ENCODE results near the gene GNA15.

GNA15 gene

DNA sequence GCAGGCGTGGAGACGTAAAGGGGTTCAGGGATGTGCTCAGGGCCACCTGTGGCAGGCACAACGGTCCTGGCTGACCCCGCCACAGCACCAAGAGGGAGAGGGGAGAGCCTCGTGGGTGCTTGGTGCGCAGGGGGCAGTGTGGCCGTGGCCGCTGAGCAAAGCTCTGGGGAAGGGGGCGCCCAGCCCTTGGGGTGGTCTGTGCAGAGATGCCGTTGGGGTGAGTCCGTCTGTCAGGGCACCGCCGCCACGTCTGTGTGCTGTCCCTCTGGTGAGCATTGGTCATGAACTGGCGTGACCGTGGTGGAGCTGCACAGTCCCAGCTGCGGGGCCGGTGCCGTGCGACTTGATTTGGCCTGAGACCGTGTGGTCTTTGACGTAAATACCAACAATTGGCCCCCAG is 26.3 kb upstream of the GNA15 start:
- Histone ChIP-seq H3K27ac (replicated peaks) (no peak overlapping the region), H3K27me3 (ENCODE audit: insufficient read depth, poor library complexity, severe bottlenecking) (no peaks in the 10 kb centered on the region)

DNA sequence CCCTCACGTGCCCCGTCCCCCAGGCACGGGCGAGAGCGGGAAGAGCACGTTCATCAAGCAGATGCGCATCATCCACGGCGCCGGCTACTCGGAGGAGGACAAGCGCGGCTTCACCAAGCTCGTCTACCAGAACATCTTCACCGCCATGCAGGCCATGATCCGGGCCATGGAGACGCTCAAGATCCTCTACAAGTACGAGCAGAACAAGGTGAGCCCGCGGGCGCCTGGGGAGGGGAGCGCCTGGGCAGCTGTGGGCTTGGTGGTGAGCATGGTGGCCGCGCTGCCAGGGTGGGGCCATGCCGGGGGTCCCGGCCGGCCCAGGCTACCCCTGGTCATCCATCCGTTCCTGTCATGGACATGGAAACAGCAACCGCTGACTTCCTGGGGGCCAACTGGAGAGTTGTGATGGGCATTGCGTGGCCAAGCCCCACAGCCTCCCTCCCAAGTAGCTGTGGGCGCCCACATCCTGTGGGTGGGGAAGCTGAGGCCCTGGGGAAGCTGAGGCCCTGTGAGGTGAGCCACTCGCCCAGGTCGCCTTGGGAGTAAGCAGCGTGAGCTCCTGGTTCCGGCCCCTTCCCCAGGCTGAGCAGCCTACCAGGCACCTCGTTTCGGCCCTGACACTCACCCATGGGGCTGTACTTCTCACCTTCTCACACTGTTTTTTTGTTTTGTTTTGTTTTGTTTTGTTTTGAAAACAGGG is 25.6 kb upstream of the GNA15 start:
- H3K27me3 ChIP-seq (ENCODE audit: insufficient read depth, poor library complexity, severe bottlenecking), result no peaks in the 10 kb centered on the region
- no peak overlapping the region for H3K4me3 ChIP-seq (replicated peaks; ENCODE audit: insufficient read depth, low read length)
- H3K27ac ChIP-seq (replicated peaks), result no peak overlapping the region
- DNase-seq (ENCODE audit: low read depth in 1 of 2, low spot score in 1 of 2), result no peak
- TF ChIP-seq GABPA (IDR thresholded peaks at IDR 0.05; ENCODE audit: low read depth) (no peak), SPI1 (IDR thresholded peaks at IDR 0.05; ENCODE audit: borderline replicate concordance, low read depth) (no peak)

More for the DNA sequence above, 26.3 kb upstream of the GNA15 start:
- H3K4me3 ChIP-seq (replicated peaks; ENCODE audit: insufficient read depth, low read length), result no peak overlapping the region
- DNase-seq (ENCODE audit: low read depth in 1 of 2, low spot score in 1 of 2), result no peak
- TF ChIP-seq, protein P1, sequence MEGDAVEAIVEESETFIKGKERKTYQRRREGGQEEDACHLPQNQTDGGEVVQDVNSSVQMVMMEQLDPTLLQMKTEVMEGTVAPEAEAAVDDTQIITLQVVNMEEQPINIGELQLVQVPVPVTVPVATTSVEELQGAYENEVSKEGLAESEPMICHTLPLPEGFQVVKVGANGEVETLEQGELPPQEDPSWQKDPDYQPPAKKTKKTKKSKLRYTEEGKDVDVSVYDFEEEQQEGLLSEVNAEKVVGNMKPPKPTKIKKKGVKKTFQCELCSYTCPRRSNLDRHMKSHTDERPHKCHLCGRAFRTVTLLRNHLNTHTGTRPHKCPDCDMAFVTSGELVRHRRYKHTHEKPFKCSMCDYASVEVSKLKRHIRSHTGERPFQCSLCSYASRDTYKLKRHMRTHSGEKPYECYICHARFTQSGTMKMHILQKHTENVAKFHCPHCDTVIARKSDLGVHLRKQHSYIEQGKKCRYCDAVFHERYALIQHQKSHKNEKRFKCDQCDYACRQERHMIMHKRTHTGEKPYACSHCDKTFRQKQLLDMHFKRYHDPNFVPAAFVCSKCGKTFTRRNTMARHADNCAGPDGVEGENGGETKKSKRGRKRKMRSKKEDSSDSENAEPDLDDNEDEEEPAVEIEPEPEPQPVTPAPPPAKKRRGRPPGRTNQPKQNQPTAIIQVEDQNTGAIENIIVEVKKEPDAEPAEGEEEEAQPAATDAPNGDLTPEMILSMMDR (IDR thresholded peaks at IDR 0.05; ENCODE audit: insufficient read depth, low read length), result no peak
- TF ChIP-seq GABPA (IDR thresholded peaks at IDR 0.05; ENCODE audit: low read depth) (no peak), POLR2AphosphoS5 (IDR thresholded peaks at IDR 0.05; ENCODE audit: low read depth) (no peak)

DNA sequence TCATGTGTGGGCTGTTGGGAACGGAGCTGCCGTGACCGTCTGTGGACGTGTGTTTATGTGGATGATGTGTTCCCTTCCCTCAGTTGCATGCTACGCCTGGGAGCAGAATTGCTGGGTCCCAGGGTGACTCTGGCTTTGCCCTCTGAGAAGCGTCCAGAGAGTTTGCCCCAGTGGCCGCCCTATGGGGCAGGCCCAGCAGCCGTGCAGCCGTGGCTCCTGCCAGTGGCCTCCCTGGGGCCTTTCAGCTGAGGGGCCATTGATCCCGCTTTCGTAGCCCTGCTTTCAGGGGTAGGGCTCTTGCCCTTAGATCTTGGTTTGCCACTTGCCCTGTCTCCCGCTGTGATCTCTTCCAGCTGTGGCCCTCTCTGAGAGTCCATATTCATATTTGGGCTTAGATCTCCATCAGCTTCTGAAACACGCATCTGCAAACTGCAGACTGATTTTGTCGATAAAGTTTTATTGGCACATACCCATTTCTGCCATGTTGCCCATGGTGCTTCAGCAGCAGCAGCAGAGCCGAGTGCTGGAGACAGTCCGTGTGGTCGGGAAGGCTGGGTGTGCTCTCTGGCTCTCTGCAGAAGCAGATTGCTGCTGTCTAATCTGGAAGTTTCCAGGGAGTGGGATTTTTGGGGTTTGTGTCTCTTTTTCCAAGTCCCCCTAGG is 24.1 kb upstream of the GNA15 start:
- H3K27ac ChIP-seq (replicated peaks), result no peak overlapping the region
- DNase-seq (ENCODE audit: low read depth in 1 of 2, low spot score in 1 of 2), result no peak
- H3K27me3 ChIP-seq (ENCODE audit: insufficient read depth, poor library complexity, severe bottlenecking), result no peaks in the 10 kb centered on the region
- no peak overlapping the region for H3K4me3 ChIP-seq (replicated peaks; ENCODE audit: insufficient read depth, low read length)
- TF ChIP-seq GABPA (IDR thresholded peaks at IDR 0.05; ENCODE audit: low read depth) (no peak), POLR2AphosphoS5 (IDR thresholded peaks at IDR 0.05; ENCODE audit: low read depth) (no peak), SPI1 (IDR thresholded peaks at IDR 0.05; ENCODE audit: borderline replicate concordance, low read depth) (no peak)
- TF ChIP-seq, protein P2, sequence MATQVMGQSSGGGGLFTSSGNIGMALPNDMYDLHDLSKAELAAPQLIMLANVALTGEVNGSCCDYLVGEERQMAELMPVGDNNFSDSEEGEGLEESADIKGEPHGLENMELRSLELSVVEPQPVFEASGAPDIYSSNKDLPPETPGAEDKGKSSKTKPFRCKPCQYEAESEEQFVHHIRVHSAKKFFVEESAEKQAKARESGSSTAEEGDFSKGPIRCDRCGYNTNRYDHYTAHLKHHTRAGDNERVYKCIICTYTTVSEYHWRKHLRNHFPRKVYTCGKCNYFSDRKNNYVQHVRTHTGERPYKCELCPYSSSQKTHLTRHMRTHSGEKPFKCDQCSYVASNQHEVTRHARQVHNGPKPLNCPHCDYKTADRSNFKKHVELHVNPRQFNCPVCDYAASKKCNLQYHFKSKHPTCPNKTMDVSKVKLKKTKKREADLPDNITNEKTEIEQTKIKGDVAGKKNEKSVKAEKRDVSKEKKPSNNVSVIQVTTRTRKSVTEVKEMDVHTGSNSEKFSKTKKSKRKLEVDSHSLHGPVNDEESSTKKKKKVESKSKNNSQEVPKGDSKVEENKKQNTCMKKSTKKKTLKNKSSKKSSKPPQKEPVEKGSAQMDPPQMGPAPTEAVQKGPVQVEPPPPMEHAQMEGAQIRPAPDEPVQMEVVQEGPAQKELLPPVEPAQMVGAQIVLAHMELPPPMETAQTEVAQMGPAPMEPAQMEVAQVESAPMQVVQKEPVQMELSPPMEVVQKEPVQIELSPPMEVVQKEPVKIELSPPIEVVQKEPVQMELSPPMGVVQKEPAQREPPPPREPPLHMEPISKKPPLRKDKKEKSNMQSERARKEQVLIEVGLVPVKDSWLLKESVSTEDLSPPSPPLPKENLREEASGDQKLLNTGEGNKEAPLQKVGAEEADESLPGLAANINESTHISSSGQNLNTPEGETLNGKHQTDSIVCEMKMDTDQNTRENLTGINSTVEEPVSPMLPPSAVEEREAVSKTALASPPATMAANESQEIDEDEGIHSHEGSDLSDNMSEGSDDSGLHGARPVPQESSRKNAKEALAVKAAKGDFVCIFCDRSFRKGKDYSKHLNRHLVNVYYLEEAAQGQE (IDR thresholded peaks at IDR 0.05; ENCODE audit: insufficient replicate concordance, low read depth), result no peak
- TF ChIP-seq, protein P1 (IDR thresholded peaks at IDR 0.05; ENCODE audit: insufficient read depth, low read length), result no peak

DNA sequence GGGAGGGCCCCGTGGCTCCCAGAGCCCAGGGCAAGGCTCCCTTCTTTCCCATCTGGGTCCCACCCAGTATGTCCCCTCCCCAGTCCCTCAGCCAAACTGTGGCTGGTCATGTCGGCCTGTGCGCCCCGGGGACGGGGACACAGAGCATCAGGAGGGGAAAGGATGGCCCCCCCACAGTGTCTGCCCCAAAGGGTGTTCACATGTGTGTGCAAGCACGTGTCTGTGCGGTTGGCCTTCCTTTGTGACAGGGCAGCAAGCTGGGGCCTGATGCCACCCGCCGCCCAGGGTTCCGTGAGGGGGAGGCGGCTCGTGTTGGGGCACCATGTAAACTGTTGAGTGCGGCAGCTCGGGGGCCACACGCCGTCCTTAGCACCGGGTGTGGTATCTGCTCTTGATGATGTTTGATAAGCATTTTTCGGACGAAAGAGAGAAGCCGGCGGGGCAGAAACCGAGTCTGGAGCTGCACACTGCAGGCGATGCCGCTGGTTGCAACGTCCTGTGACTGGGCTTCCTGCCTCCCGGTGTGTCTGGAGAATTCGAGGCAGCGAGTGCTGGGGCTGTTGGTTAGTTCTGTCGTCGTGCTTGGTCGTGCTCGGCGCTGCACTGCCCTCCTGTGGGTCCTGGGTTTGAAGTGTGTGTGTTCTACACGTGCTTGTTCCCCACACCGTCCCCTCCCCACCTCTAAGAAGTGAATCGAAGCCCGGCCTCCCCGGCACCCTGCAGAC is 23.3 kb upstream of the GNA15 start:
- no peak for DNase-seq (ENCODE audit: low read depth in 1 of 2, low spot score in 1 of 2)
- Histone ChIP-seq H3K27ac (replicated peaks) (no peak overlapping the region), H3K4me3 (replicated peaks; ENCODE audit: insufficient read depth, low read length) (no peak overlapping the region), H3K27me3 (ENCODE audit: insufficient read depth, poor library complexity, severe bottlenecking) (no peaks in the 10 kb centered on the region)
- TF ChIP-seq, protein P2 (IDR thresholded peaks at IDR 0.05; ENCODE audit: insufficient replicate concordance, low read depth), result no peak
- no peak for TF ChIP-seq GABPA (IDR thresholded peaks at IDR 0.05; ENCODE audit: low read depth)
- TF ChIP-seq, protein P1 (IDR thresholded peaks at IDR 0.05; ENCODE audit: insufficient read depth, low read length), result no peak
- TF ChIP-seq SPI1 (IDR thresholded peaks at IDR 0.05; ENCODE audit: borderline replicate concordance, low read depth), result no peak
- TF ChIP-seq POLR2AphosphoS5 (IDR thresholded peaks at IDR 0.05; ENCODE audit: low read depth), result no peak

Data from HL-60 (cell line).